GM12878 (cell line): ENCODE data around the gene S100A16. TPM values are rescaled to one million over a fixed set of nuclear protein-coding genes. Genes with fewer than 3 reads are reported as not detected.

Experiments used
- ATAC-seq: fragments of 200-7000 bp; cut with Tn5 transposase; 3 replicates; pipeline ENCODE4 v1.9.1; 2020; ENCODE audit warnings: mild to moderate bottlenecking, moderate library complexity
- BruUV-seq: library from RNA; stranded (reverse); fragments of 400-500 nt; replicated peaks from 2 replicates; lab custom pipeline; 2021; lab: Mats Ljungman, UMichigan
- CTCF ChIA-PET: fragments of 300-600 bp; sonication (Branson Sonifier 250); formaldehyde crosslinking; extraction: SDS; loops from one replicate; lab custom pipeline; 2021; ENCODE audit warnings: inconsistent platforms; lab: Yijun Ruan, JAX
- POLR2A ChIA-PET: fragments of 350-600 bp; formaldehyde crosslinking; extraction: SDS; loops from one replicate; lab custom pipeline; 2021; ENCODE audit warnings: inconsistent platforms; lab: Charles Lee
- RAD21 ChIA-PET: fragments of 300-600 bp; sonication (Branson Sonifier 250); formaldehyde crosslinking; loops from one replicate; lab custom pipeline; 2023; ENCODE audit warnings: antibody characterized with exemption; ENCODE audit not compliant: unreplicated experiment; lab: Charles Lee
- SMC1A ChIA-PET: fragments of 300-600 bp; sonication (Branson Sonifier 250); formaldehyde crosslinking; loops from one replicate; lab custom pipeline; 2023; ENCODE audit not compliant: unreplicated experiment, uncharacterized antibody; lab: Charles Lee
- DNase-seq: peaks from one replicate; pipeline ENCODE4 v3.0.0-alpha.2; 2011; ENCODE audit warnings: low read depth, low spot score
- FAIRE-seq: peaks from 3 replicates; lab custom pipeline; 2011; peaks lifted over from hg19 to GRCh38; lab: Jason Lieb, UNC
- H2AFZ ChIP-seq: 2 replicates; pipeline ENCODE4 v1.6.0; 2011; ENCODE audit warnings: low read depth, low read length, control low read depth; ENCODE audit not compliant: control insufficient read depth
- H3K27ac ChIP-seq: 2 replicates; pipeline ENCODE4 v1.5.1; 2011; ENCODE audit warnings: control low read depth; ENCODE audit not compliant: control insufficient read depth, insufficient read depth
- H3K27me3 ChIP-seq, 2 experiments: replicated peaks in 1 of 2; 2 replicates each; pipeline versions ENCODE4 v1.6.0 to v1.6.1; 2011; ENCODE audit warnings: low read length in 1 of 2; ENCODE audit not compliant: control insufficient read depth in 2 of 2, insufficient read depth in 2 of 2
- H3K36me3 ChIP-seq, 2 experiments: 2 replicates each; pipeline ENCODE4 v1.5.1; 2011; ENCODE audit warnings: low read length in 1 of 2; ENCODE audit not compliant: control insufficient read depth in 2 of 2, insufficient read depth in 2 of 2
- H3K4me1 ChIP-seq: 2 replicates; pipeline ENCODE4 v1.6.1; 2011; ENCODE audit warnings: mild to moderate bottlenecking, low read length, moderate library complexity, mixed read lengths; ENCODE audit not compliant: control insufficient read depth, insufficient read depth
- H3K4me2 ChIP-seq: 2 replicates; pipeline ENCODE4 v1.6.0; 2011; ENCODE audit warnings: control low read depth; ENCODE audit not compliant: control insufficient read depth, insufficient read depth
- H3K4me3 ChIP-seq: fragments of 200-600 bp; sonication (generic); 2 replicates; pipeline ENCODE4 v1.5.1; 2016
- H3K79me2 ChIP-seq: 2 replicates; pipeline ENCODE4 v1.6.0; 2011; ENCODE audit warnings: low read length; ENCODE audit not compliant: control insufficient read depth, insufficient read depth
- H3K9ac ChIP-seq: 2 replicates; pipeline ENCODE4 v1.8.0; 2011; ENCODE audit warnings: low read length, control low read depth, mixed read lengths; ENCODE audit not compliant: control insufficient read depth, insufficient read depth
- H3K9me3 ChIP-seq: replicated peaks from 3 replicates; pipeline ENCODE4 v1.5.1; 2011; ENCODE audit warnings: mild to moderate bottlenecking, low read length; ENCODE audit not compliant: control insufficient read depth, insufficient read depth
- H4K20me1 ChIP-seq: 2 replicates; pipeline ENCODE4 v1.6.0; 2011; ENCODE audit not compliant: control insufficient read depth, insufficient read depth
- ELK1 ChIP-seq: IDR thresholded peaks from 2 replicates; pipeline ENCODE4 v1.6.1; 2012; ENCODE audit warnings: low read depth, low read length, improper control_type of control experiment
- FOS ChIP-seq: IDR thresholded peaks from 3 replicates; pipeline ENCODE4 v1.6.1; 2011; ENCODE audit warnings: borderline replicate concordance; ENCODE audit not compliant: insufficient read length; ENCODE audit errors: extremely low read depth
- HDAC6 ChIP-seq: fragments of 200-600 bp; sonication (generic); IDR thresholded peaks from one replicate; pipeline ENCODE4 v1.8.0; 2017; ENCODE audit warnings: antibody characterized with exemption; ENCODE audit not compliant: unreplicated experiment
- MEF2A ChIP-seq: IDR thresholded peaks from 2 replicates; pipeline ENCODE4 v1.6.1; 2011; ENCODE audit warnings: low read depth, mild to moderate bottlenecking, low read length, moderate library complexity; ENCODE audit not compliant: insufficient read depth
- MTA3 ChIP-seq: IDR thresholded peaks from 2 replicates; pipeline ENCODE4 v1.6.1; 2012; ENCODE audit warnings: low read length, inconsistent platforms, borderline replicate concordance
- MYB ChIP-seq: fragments of 150-350 bp; IDR thresholded peaks from 2 replicates; pipeline ENCODE4 v1.6.1; 2014; ENCODE audit warnings: mild to moderate bottlenecking, low read depth, low read length, borderline replicate concordance
- NR2F1 ChIP-seq: fragments of 450-650 bp; conservative IDR thresholded peaks from 2 replicates; pipeline ENCODE4 v1.6.1; 2017; ENCODE audit warnings: mild to moderate bottlenecking
- RELA ChIP-seq: fragments of 450-650 bp; IDR thresholded peaks from 2 replicates; pipeline ENCODE4 v1.8.0; 2014; ENCODE audit warnings: borderline replicate concordance; ENCODE audit not compliant: partially characterized antibody
- RFX5 ChIP-seq: IDR thresholded peaks from 2 replicates; pipeline ENCODE4 v1.6.1; 2011; ENCODE audit warnings: low read depth, low read length, improper control_type of control experiment
- SMC3 ChIP-seq: IDR thresholded peaks from 2 replicates; pipeline ENCODE4 v1.6.1; 2011; ENCODE audit warnings: low read length, improper control_type of control experiment, borderline replicate concordance
- TCF7 ChIP-seq: IDR thresholded peaks from 2 replicates; pipeline ENCODE4 v1.6.1; 2014; ENCODE audit warnings: antibody characterized with exemption, borderline replicate concordance
- ZNF217 ChIP-seq: fragments of 450-650 bp; IDR thresholded peaks from 2 replicates; pipeline ENCODE4 v1.6.1; 2017; ENCODE audit warnings: antibody characterized with exemption, mild to moderate bottlenecking
- WGBS: methylation state at CpG from one replicate; pipeline ENCODE4 v1.1.6; 2016; ENCODE audit warnings: low lambda C conversion rate; ENCODE audit not compliant: insufficient replicate concordance, insufficient coverage; ENCODE audit errors: missing lambda C conversion rate; 5-methylcytosine and 5-hydroxymethylcytosine counted together
- in situ Hi-C: fragments of 300-500 bp; cut with MboI; formaldehyde crosslinking; loops from 9 replicates; pipeline ENCODE4 v1.14.3; 2018; ENCODE audit warnings: mixed read lengths
- intact Hi-C: fragments of 100-400 bp; cut with micrococcal nuclease; formaldehyde crosslinking; loops from one replicate; pipeline ENCODE4 v1.14.2; 2022; ENCODE audit not compliant: unreplicated experiment
- polyA plus RNA-seq, 11 experiments: library from polyadenylated mRNA; depleted of rRNA in 4 of 11; unstranded in 6 of 11; stranded (reverse) in 5 of 11; fragments of >200 nt; fragmentation: Nextera tagmentation in 4 of 11; fragmentation: Illumina TruSeq in 1 of 11; extraction: Ambion mirVana in 4 of 11; extraction: Trizol in 1 of 11; gene quantifications; 1 replicate in 1 of 11; 2 replicates in 10 of 11; pipeline versions ENCODE4 v1.2.1 to v1.2.3, GENCODE V29; 2011 to 2016; ENCODE audit warnings: inconsistent platforms in 2 of 11, missing spikeins in 2 of 11, low read depth in 1 of 11
- total RNA-seq, 4 experiments: library from RNA; depleted of rRNA in 3 of 4; stranded (reverse); fragments of >200 nt in 3 of 4; fragmentation: Illumina TruSeq in 1 of 4; extraction: Trizol in 1 of 4; gene quantifications; 2 replicates each; pipeline versions ENCODE4 v1.2.1 to v1.2.3, GENCODE V29; 2013 to 2021

The S100A16 gene
- total and polyA plus RNA-seq, 10 of the 15 experiments (the other 5 are each of a cell fraction or from before 2014, with no cell fraction given), result 0.14 to 0.51 (median 0.25) TPM; not detected in 6

- H3K27me3 ChIP-seq, result no peaks in the 10 kb centered on the region
- FAIRE-seq, result no peak
- H3K4me2 ChIP-seq, result no peak overlapping the region
- H3K9me3 ChIP-seq, result no peaks in the 10 kb centered on the region
- no peak for DNase-seq
- no peak overlapping the region for H3K27ac ChIP-seq
- no peaks in the 10 kb centered on the region for H3K36me3 ChIP-seq
- SMC1A ChIA-PET, result interaction anchor here (0.9 to 1.8 kb wide), 5 partner anchors 9 to 164 kb away, joined by 3 to 5 read pairs (median 4); partner anchors contain the start of gene S100A1
- RAD21 ChIA-PET, result interaction anchor here (0.7 to 1.9 kb wide), 4 partner anchors 14 to 50 kb away, joined by 3 to 6 read pairs (median 4); partner anchors contain the start of gene S100A14
- POLR2A ChIA-PET, result no interaction called here
- in situ Hi-C loops, result no loop called here
- TF ChIP-seq TCF7 (no peak), RELA (no peak), MYB (no peak), ZNF217 (no peak), MEF2A (no peak), RFX5 (no peak), SMC3 (no peak), NR2F1 (no peak), HDAC6 (no peak), FOS (no peak), ELK1 (no peak), MTA3 (no peak)
- TF ChIP-seq, all 136 proteins: peak for 0
- H3K4me1 ChIP-seq, result no peaks in the 10 kb centered on the region
- BruUV-seq, result no TSS peak
- WGBS, result 39% methylated on average over 1 of the region's 1 CpG
- H3K9ac ChIP-seq, result no peak overlapping the region
- H3K4me3 ChIP-seq, result no peak overlapping the region
- intact Hi-C loops, result no loop called here
- no peak overlapping the region for H2AFZ ChIP-seq
- H4K20me1 ChIP-seq, result no peaks in the 10 kb centered on the region
- CTCF ChIA-PET, result interaction anchor here (0.6 to 1.9 kb wide), 5 partner anchors 13 to 405 kb away, joined by 3 to 8 read pairs (median 4); partner anchors contain the start of gene S100A13
- no peaks in the 10 kb centered on the region for H3K79me2 ChIP-seq
- no peak for ATAC-seq
Observed at GRCh38 chr1:153585006-153585405, 27.9 kb downstream of the S100A16 start.
